OCI-LY1 (cell line): Measurements from ENCODE around the gene MAP4K3.

Experiments used
- EZH2 ChIP-seq: fragments of 200-600 bp; sonication (generic), shearing (Covaris generic); IDR thresholded peaks from 2 replicates; pipeline ENCODE4 v1.8.0; 2017; ENCODE audit warnings: borderline replicate concordance, mixed run types, mild to moderate bottlenecking, antibody characterized with exemption, low read length, moderate library complexity, mixed read lengths
- TF ChIP-seq, protein P1 (sequence below): fragments of 200-600 bp; sonication (generic), shearing (Covaris generic); IDR thresholded peaks from 2 replicates; pipeline ENCODE4 v1.5.1; 2017; ENCODE audit warnings: mild to moderate bottlenecking, antibody characterized with exemption, low read length, moderate library complexity, mixed read lengths

DNA sequence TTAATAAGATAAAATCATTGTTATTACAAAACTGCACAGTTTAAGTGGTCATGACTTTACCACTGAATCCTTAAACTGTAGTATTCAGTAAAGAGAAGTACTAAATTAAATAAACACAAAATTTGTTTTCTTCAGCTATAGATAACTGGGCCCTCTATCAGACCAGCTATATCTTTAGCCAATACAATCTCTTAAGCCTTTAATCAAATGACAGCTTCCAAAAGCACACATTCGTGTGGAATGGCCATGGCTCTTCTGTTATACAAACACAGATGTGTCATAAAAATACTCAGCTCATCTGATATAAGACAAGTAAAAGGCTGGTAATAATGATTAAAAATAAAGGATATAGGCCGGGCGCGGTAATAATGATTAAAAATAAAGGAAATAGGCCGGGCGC is 135.7 kb downstream of the MAP4K3 start:
- TF ChIP-seq, protein P1, sequence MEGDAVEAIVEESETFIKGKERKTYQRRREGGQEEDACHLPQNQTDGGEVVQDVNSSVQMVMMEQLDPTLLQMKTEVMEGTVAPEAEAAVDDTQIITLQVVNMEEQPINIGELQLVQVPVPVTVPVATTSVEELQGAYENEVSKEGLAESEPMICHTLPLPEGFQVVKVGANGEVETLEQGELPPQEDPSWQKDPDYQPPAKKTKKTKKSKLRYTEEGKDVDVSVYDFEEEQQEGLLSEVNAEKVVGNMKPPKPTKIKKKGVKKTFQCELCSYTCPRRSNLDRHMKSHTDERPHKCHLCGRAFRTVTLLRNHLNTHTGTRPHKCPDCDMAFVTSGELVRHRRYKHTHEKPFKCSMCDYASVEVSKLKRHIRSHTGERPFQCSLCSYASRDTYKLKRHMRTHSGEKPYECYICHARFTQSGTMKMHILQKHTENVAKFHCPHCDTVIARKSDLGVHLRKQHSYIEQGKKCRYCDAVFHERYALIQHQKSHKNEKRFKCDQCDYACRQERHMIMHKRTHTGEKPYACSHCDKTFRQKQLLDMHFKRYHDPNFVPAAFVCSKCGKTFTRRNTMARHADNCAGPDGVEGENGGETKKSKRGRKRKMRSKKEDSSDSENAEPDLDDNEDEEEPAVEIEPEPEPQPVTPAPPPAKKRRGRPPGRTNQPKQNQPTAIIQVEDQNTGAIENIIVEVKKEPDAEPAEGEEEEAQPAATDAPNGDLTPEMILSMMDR, result no peak
- TF ChIP-seq EZH2, result no peak
